ENCODE results near the gene LONRF2. TPM values are rescaled to one million over a fixed set of nuclear protein-coding genes. Genes with fewer than 3 reads are reported as not detected.

The LONRF2 gene
- total and polyA plus RNA-seq, 2 experiments from 2014 or later, result 0.69 to 1.9 TPM

- Histone ChIP-seq H3K9me3 (ENCODE audit: low read depth) (no peaks in the 10 kb centered on the region), H3K9me2 (replicated peaks; ENCODE audit: insufficient read depth) (no peaks in the 10 kb centered on the region), H3K27ac (no peak overlapping the region), H3K27me3 (no peaks in the 10 kb centered on the region), H3K4me3 (no peak overlapping the region), H3K4me2 (no peak overlapping the region), H3K79me2 (no peaks in the 10 kb centered on the region), H3K4me1 (ENCODE audit: insufficient read depth) (peaks cover 6% of the 10 kb centered on the region), H3K36me3 (replicated peaks; ENCODE audit: insufficient read depth, low read depth) (no peaks in the 10 kb centered on the region), H2AFZ (no peak overlapping the region), H4K20me1 (ENCODE audit: insufficient read depth, poor library complexity, severe bottlenecking) (no peaks in the 10 kb centered on the region)
- TF ChIP-seq EZH2 (IDR thresholded peaks at IDR 0.05; ENCODE audit: borderline replicate concordance) (no peak), EZH2phosphoT487 (IDR thresholded peaks at IDR 0.05; ENCODE audit: low read depth, severe bottlenecking, unreplicated experiment) (no peak), CTCF (IDR thresholded peaks at IDR 0.05; ENCODE audit: poor library complexity) (no peak)
- no peak for DNase-seq (ENCODE audit: low spot score)
- WGBS (ENCODE audit: low lambda C conversion rate, missing lambda C conversion rate), result 78% methylated on average over 10 of the region's 10 CpGs
Measured at GRCh38 chr2:100275200-100275589, 47.1 kb downstream of the LONRF2 start.

GRCh38 chr2:100274566-100275199 is 47.6 kb downstream of the LONRF2 start:
- Histone ChIP-seq H4K20me1 (ENCODE audit: insufficient read depth, poor library complexity, severe bottlenecking) (no peaks in the 10 kb centered on the region), H3K9me2 (replicated peaks; ENCODE audit: insufficient read depth) (no peaks in the 10 kb centered on the region), H3K36me3 (replicated peaks; ENCODE audit: insufficient read depth, low read depth) (no peaks in the 10 kb centered on the region), H3K4me2 (no peak overlapping the region), H3K9me3 (ENCODE audit: low read depth) (no peaks in the 10 kb centered on the region), H3K4me3 (no peak overlapping the region), H3K4me1 (ENCODE audit: insufficient read depth) (peaks cover 12% of the 10 kb centered on the region), H3K27me3 (no peaks in the 10 kb centered on the region), H3K27ac (no peak overlapping the region), H3K79me2 (no peaks in the 10 kb centered on the region), H2AFZ (no peak overlapping the region)
- 92% methylated on average over 17 of the region's 17 CpGs for WGBS (ENCODE audit: low lambda C conversion rate, missing lambda C conversion rate)
- TF ChIP-seq EZH2phosphoT487 (IDR thresholded peaks at IDR 0.05; ENCODE audit: low read depth, severe bottlenecking, unreplicated experiment) (no peak), EZH2 (IDR thresholded peaks at IDR 0.05; ENCODE audit: borderline replicate concordance) (no peak), CTCF (IDR thresholded peaks at IDR 0.05; ENCODE audit: poor library complexity) (no peak)
- no peak for DNase-seq (ENCODE audit: low spot score)

- Histone ChIP-seq H3K9me2 (replicated peaks; ENCODE audit: insufficient read depth) (no peaks in the 10 kb centered on the region), H3K4me1 (ENCODE audit: insufficient read depth) (peaks cover 18% of the 10 kb centered on the region), H3K27me3 (no peaks in the 10 kb centered on the region), H3K36me3 (replicated peaks; ENCODE audit: insufficient read depth, low read depth) (no peaks in the 10 kb centered on the region), H3K79me2 (no peaks in the 10 kb centered on the region), H3K4me2 (no peak overlapping the region), H3K4me3 (no peak overlapping the region), H3K9me3 (ENCODE audit: low read depth) (no peaks in the 10 kb centered on the region), H4K20me1 (ENCODE audit: insufficient read depth, poor library complexity, severe bottlenecking) (no peaks in the 10 kb centered on the region), H3K27ac (no peak overlapping the region), H2AFZ (no peak overlapping the region)
- no peak for DNase-seq (ENCODE audit: low spot score)
- WGBS (ENCODE audit: low lambda C conversion rate, missing lambda C conversion rate), result 75% methylated on average over 6 of the region's 6 CpGs
- TF ChIP-seq EZH2 (IDR thresholded peaks at IDR 0.05; ENCODE audit: borderline replicate concordance), result no peak
- no peak for TF ChIP-seq EZH2phosphoT487 (IDR thresholded peaks at IDR 0.05; ENCODE audit: low read depth, severe bottlenecking, unreplicated experiment)
- TF ChIP-seq CTCF (IDR thresholded peaks at IDR 0.05; ENCODE audit: poor library complexity), result no peak
Measured at GRCh38 chr2:100274076-100274475, 48.2 kb downstream of the LONRF2 start.

Measured in hepatocyte (in vitro differentiated cells).